HCT116 (cell line): Measurements from ENCODE around the gene UQCRHL. TPM values are rescaled to one million over a fixed set of nuclear protein-coding genes. Genes with fewer than 3 reads are reported as not detected.

Experiments used
- ATAC-seq: fragments of 200-7000 bp; cut with Tn5 transposase; 2 replicates; pipeline ENCODE4 v1.9.1; 2020; ENCODE audit warnings: mild to moderate bottlenecking, moderate library complexity
- BruUV-seq: library from RNA; stranded (reverse); fragments of 400-500 nt; replicated peaks from 2 replicates; lab custom pipeline; 2021; lab: Mats Ljungman, UMichigan
- CTCF ChIA-PET: fragments of 300-600 bp; sonication (Branson Sonifier 250); formaldehyde crosslinking; loops from one replicate; lab custom pipeline; 2021; ENCODE audit warnings: antibody characterized with exemption; lab: Charles Lee
- POLR2A ChIA-PET: fragments of 300-600, 350-600 bp; sonication (Branson Sonifier 250); formaldehyde crosslinking; loops from one replicate; lab custom pipeline; 2021; ENCODE audit warnings: antibody characterized with exemption; lab: Charles Lee
- RAD21 ChIA-PET, 2 experiments: fragments of 300-600 bp; sonication (Branson Sonifier 250); formaldehyde crosslinking; loops; one replicate each; lab custom pipeline; 2023; ENCODE audit warnings: low total read pairs in 2 of 2; ENCODE audit not compliant: uncharacterized antibody in 2 of 2, unreplicated experiment in 2 of 2, low non-redundant PET in 1 of 2; lab: Charles Lee
- DNase-seq: peaks from one replicate; pipeline ENCODE4 v3.0.0-alpha.2; 2010; ENCODE audit warnings: low read depth, low spot score
- H2AFZ ChIP-seq: fragments of 200-600 bp; shearing (Covaris generic), sonication (generic); 2 replicates; pipeline ENCODE4 v1.6.1; 2017; ENCODE audit warnings: low read depth, mixed run types, mixed read lengths, antibody characterized with exemption, low read length; ENCODE audit not compliant: poor library complexity, severe bottlenecking
- H3K27ac ChIP-seq: 2 replicates; pipeline ENCODE4 v1.5.1; 2012; ENCODE audit warnings: low read depth, low read length
- H3K27me3 ChIP-seq: fragments of 200-600 bp; sonication (generic); 2 replicates; pipeline ENCODE4 v1.6.1; 2016; ENCODE audit warnings: mixed run types, low read length, mixed read lengths; ENCODE audit not compliant: insufficient read depth
- H3K36me3 ChIP-seq, 2 experiments: fragments of 200-500 bp in 1 of 2; fragments of 200-600 bp in 1 of 2; sonication (Bioruptor generic) in 1 of 2; sonication (generic) in 1 of 2; 2 replicates each; pipeline versions ENCODE4 v1.5.1 to v1.6.1; 2014 to 2016; ENCODE audit warnings: low read length in 2 of 2, inconsistent platforms in 1 of 2, mixed read lengths in 1 of 2, mixed run types in 1 of 2; ENCODE audit not compliant: insufficient read depth in 2 of 2, control insufficient read depth in 1 of 2
- H3K4me1 ChIP-seq, 2 experiments: fragments of 200-600 bp in 1 of 2; sonication (generic) in 1 of 2; 2 replicates each; pipeline versions ENCODE4 v1.5.1 to v1.6.1; 2012 to 2017; ENCODE audit warnings: low read length in 2 of 2, inconsistent platforms in 1 of 2, mild to moderate bottlenecking in 1 of 2, mixed read lengths in 1 of 2, mixed run types in 1 of 2, moderate library complexity in 1 of 2; ENCODE audit not compliant: insufficient read depth in 2 of 2, control insufficient read depth in 1 of 2
- H3K4me2 ChIP-seq: fragments of 200-600 bp; sonication (generic); 2 replicates; pipeline ENCODE4 v1.6.1; 2017; ENCODE audit warnings: mixed run types, low read length, mixed read lengths
- H3K4me3 ChIP-seq, 2 experiments: fragments of 200-600 bp in 1 of 2; sonication (generic) in 1 of 2; replicated peaks in 1 of 2; 2 replicates each; pipeline ENCODE4 v1.5.1; 2011 to 2016; ENCODE audit warnings: low read length in 2 of 2, control low read depth in 1 of 2, low read depth in 1 of 2, mild to moderate bottlenecking in 1 of 2, mixed read lengths in 1 of 2, mixed run types in 1 of 2
- H3K79me2 ChIP-seq: fragments of 200-600 bp; sonication (generic); 2 replicates; pipeline ENCODE4 v1.6.1; 2017; ENCODE audit warnings: mild to moderate bottlenecking, mixed run types, low read length, moderate library complexity, mixed read lengths; ENCODE audit not compliant: insufficient read depth
- H3K9ac ChIP-seq: fragments of 200-600 bp; sonication (generic); 2 replicates; pipeline ENCODE4 v1.6.1; 2016; ENCODE audit warnings: low read length, mixed read lengths
- H3K9me2 ChIP-seq: fragments of 200-600 bp; sonication (generic), shearing (Covaris generic); 2 replicates; pipeline ENCODE4 v1.6.1; 2017; ENCODE audit warnings: mixed run types, mild to moderate bottlenecking, moderate library complexity; ENCODE audit not compliant: insufficient read depth
- H3K9me3 ChIP-seq, 2 experiments: fragments of 200-500 bp in 1 of 2; fragments of 200-600 bp in 1 of 2; sonication (Bioruptor generic) in 1 of 2; sonication (generic) in 1 of 2; 2 replicates each; pipeline ENCODE4 v1.6.1; 2014 to 2017; ENCODE audit warnings: low read length in 2 of 2, mixed read lengths in 2 of 2, inconsistent platforms in 1 of 2, low read depth in 1 of 2, mild to moderate bottlenecking in 1 of 2, mixed run types in 1 of 2, moderate library complexity in 1 of 2; ENCODE audit not compliant: control insufficient read depth in 1 of 2, insufficient read depth in 1 of 2
- H4K20me1 ChIP-seq: fragments of 200-600 bp; sonication (generic), shearing (Covaris generic); 2 replicates; pipeline ENCODE4 v1.6.1; 2017; ENCODE audit warnings: mixed run types, mild to moderate bottlenecking, moderate library complexity; ENCODE audit not compliant: insufficient read depth
- CBX3 ChIP-seq: IDR thresholded peaks from 2 replicates; pipeline ENCODE4 v1.6.1; 2012; ENCODE audit warnings: low read depth
- CEBPB ChIP-seq: IDR thresholded peaks from 2 replicates; pipeline ENCODE4 v1.6.1; 2012; ENCODE audit warnings: low read depth
- EGR1 ChIP-seq: IDR thresholded peaks from 2 replicates; pipeline ENCODE4 v1.6.1; 2012; ENCODE audit warnings: low read depth
- EZH2 ChIP-seq: fragments of 200-600 bp; sonication (generic); IDR thresholded peaks from 2 replicates; pipeline ENCODE4 v1.6.1; 2017; ENCODE audit warnings: antibody characterized with exemption, mixed run types
- POLR2A ChIP-seq: IDR thresholded peaks from 2 replicates; pipeline ENCODE4 v1.7.0; 2011; ENCODE audit warnings: borderline replicate concordance; ENCODE audit not compliant: insufficient read depth, insufficient read length; ENCODE audit errors: extremely low read depth
- RAD21 ChIP-seq: IDR thresholded peaks from 2 replicates; pipeline ENCODE4 v1.6.1; 2012; ENCODE audit warnings: low read depth, mild to moderate bottlenecking
- SIN3A ChIP-seq: IDR thresholded peaks from 2 replicates; pipeline ENCODE4 v1.6.1; 2012; ENCODE audit warnings: low read depth
- intact Hi-C: fragments of 100-400 bp; cut with micrococcal nuclease; formaldehyde crosslinking; loops from 2 replicates; pipeline ENCODE4 v1.10.0; 2022
- total RNA-seq: library from RNA; stranded (reverse); gene quantifications from one replicate; pipeline ENCODE4 v1.2.1, GENCODE V29; 2021; ENCODE audit not compliant: unreplicated experiment
- TF ChIP-seq, protein P1 (sequence below): IDR thresholded peaks from 2 replicates; pipeline ENCODE4 v1.6.1; 2011; ENCODE audit warnings: mild to moderate bottlenecking, low read length, moderate library complexity; ENCODE audit not compliant: insufficient replicate concordance; ENCODE audit errors: extremely low read depth
- TF ChIP-seq, protein P2 (sequence below): IDR thresholded peaks from 2 replicates; pipeline ENCODE4 v1.6.1; 2012

Gene UQCRHL
- total RNA-seq, 1 experiment from 2014 or later, result 2.5 TPM

DNA sequence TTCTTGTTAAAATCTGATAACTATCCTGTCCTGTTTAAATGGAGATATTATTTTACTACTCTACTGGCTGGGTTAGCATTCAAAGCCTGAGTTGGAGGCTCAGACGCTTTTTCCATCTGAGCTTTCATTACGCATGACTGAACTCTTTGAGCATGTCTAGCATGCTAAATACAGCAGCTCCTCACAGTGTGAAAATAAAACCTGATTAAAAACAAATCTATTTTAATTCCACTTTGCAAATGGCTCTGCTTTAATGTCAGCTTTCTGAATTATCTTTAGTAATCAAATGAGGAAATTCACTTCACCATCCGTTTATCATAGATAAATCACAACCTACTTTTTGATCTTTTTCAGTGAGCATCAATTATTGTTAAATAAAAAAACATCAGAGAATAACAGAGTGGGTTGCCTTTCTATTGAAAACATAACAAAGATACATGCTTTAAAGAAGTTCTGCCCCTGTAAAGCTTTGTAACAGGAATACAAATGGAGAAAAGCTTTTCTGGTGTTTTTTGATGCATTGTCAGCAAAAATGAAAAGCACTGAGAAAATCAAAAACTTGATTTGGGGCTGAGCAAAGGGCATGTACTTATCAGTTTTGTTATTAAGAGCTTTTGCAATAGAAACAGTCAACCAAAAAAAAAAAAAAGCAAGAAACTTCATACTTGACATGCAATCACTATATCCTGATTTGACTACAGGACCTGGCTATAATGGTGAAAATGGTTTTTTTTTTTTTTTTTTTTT is 36.5 kb upstream of the UQCRHL start:
- no peak overlapping the region for H3K4me2 ChIP-seq
- H3K4me1 ChIP-seq, result peaks cover 4 to 15% of the 10 kb centered on the region in 2 experiments; a peak in 3 of 4 replicates
- no peak overlapping the region for H3K9ac ChIP-seq
- H2AFZ ChIP-seq, result no peak overlapping the region
- ChIA-PET CTCF (interaction anchor here (1.1 kb wide), 2 partner anchors 28 to 52 kb away, joined by 3 to 4 read pairs; no protein-coding TSS in a partner anchor), POLR2A (interaction anchor here (0.6 to 1.2 kb wide), 2 partner anchors 11 to 15 kb away, joined by 3 to 6 read pairs; no protein-coding TSS in a partner anchor)
- no peaks in the 10 kb centered on the region for H4K20me1 ChIP-seq
- no peak for DNase-seq
- peaks cover 20% of the 10 kb centered on the region for H3K79me2 ChIP-seq
- no peaks in the 10 kb centered on the region for H3K27me3 ChIP-seq
- TF ChIP-seq RAD21, result no peak
- TF ChIP-seq CBX3, result no peak
- TF ChIP-seq CEBPB, result no peak
- no peak for TF ChIP-seq EZH2
- TF ChIP-seq POLR2A, result no peak
- no peak for TF ChIP-seq EGR1
- TF ChIP-seq, protein P1, sequence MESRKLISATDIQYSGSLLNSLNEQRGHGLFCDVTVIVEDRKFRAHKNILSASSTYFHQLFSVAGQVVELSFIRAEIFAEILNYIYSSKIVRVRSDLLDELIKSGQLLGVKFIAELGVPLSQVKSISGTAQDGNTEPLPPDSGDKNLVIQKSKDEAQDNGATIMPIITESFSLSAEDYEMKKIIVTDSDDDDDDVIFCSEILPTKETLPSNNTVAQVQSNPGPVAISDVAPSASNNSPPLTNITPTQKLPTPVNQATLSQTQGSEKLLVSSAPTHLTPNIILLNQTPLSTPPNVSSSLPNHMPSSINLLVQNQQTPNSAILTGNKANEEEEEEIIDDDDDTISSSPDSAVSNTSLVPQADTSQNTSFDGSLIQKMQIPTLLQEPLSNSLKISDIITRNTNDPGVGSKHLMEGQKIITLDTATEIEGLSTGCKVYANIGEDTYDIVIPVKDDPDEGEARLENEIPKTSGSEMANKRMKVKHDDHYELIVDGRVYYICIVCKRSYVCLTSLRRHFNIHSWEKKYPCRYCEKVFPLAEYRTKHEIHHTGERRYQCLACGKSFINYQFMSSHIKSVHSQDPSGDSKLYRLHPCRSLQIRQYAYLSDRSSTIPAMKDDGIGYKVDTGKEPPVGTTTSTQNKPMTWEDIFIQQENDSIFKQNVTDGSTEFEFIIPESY, result no peak
- TF ChIP-seq, protein P2, sequence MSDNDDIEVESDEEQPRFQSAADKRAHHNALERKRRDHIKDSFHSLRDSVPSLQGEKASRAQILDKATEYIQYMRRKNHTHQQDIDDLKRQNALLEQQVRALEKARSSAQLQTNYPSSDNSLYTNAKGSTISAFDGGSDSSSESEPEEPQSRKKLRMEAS, result no peak
- no peak for TF ChIP-seq SIN3A
- TF ChIP-seq, all 23 proteins: peak for 0
- RAD21 ChIA-PET, result no interaction called here
- Histone ChIP-seq H3K27ac (no peak overlapping the region), H3K36me3 (no peaks in the 10 kb centered on the region), H3K4me3 (no peak overlapping the region), H3K9me2 (no peaks in the 10 kb centered on the region), H3K9me3 (no peaks in the 10 kb centered on the region)
- intact Hi-C loops, result no loop called here
- no peak for ATAC-seq
- BruUV-seq, result no TSS peak
